Astrocyte of the spinal cord (primary cell): ENCODE measurements around the gene PCDHGA1.

Experiments used
- DNase-seq: peaks from one replicate; pipeline ENCODE4 v3.0.0; 2011; ENCODE audit warnings: low read depth, low spot score
- H3K4me3 ChIP-seq: 2 replicates; pipeline ENCODE4 v1.5.1; 2011; ENCODE audit warnings: low read depth, mild to moderate bottlenecking, low read length, moderate library complexity
- CTCF ChIP-seq: IDR thresholded peaks from 2 replicates; pipeline ENCODE4 v1.5.1; 2012; ENCODE audit warnings: low read depth, mild to moderate bottlenecking, low read length, inconsistent platforms
- in situ Hi-C: cut with HindIII; loops from 2 replicates; pipeline ENCODE4 v1.10.0; 2017; ENCODE audit warnings: low sequenced_read_pairs

PCDHGA1 gene

GRCh38 chr5:141508440-141508797 is 178.1 kb downstream of the PCDHGA1 start:
- no peak for TF ChIP-seq CTCF
- no peak for DNase-seq
- peak overlapping the region; percentile 4 for H3K4me3 ChIP-seq
- in situ Hi-C loops = no loop called here

GRCh38 chr5:141508798-141509611 is 178.7 kb downstream of the PCDHGA1 start:
- peak; percentile 96 for DNase-seq
- peak overlapping the region; percentile 4 for H3K4me3 ChIP-seq
- in situ Hi-C loops = no loop called here
- TF ChIP-seq CTCF = no peak

GRCh38 chr5:141510160-141510559 is 179.8 kb downstream of the PCDHGA1 start:
- DNase-seq = no peak
- in situ Hi-C loops = no loop called here
- TF ChIP-seq CTCF = no peak
- H3K4me3 ChIP-seq = no peak overlapping the region

DNA sequence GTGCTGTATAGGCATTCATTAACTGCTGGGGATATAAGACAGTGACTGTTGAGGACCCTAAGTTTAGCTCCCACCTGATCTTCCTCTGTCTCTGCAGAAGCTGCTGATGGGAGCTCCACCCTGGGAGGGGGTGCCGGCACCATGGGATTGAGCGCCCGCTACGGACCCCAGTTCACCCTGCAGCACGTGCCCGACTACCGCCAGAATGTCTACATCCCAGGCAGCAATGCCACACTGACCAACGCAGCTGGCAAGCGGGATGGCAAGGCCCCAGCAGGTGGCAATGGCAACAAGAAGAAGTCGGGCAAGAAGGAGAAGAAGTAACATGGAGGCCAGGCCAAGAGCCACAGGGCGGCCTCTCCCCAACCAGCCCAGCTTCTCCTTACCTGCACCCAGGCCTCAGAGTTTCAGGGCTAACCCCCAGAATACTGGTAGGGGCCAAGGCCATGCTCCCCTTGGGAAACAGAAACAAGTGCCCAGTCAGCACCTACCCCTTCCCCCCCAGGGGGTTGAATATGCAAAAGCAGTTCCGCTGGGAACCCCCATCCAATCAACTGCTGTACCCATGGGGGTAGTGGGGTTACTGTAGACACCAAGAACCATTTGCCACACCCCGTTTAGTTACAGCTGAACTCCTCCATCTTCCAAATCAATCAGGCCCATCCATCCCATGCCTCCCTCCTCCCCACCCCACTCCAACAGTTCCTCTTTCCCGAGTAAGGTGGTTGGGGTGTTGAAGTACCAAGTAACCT is 180.7 kb downstream of the PCDHGA1 start:
- TF ChIP-seq CTCF = no peak
- in situ Hi-C loops = no loop called here
- no peak overlapping the region for H3K4me3 ChIP-seq
- DNase-seq = no peak

DNA sequence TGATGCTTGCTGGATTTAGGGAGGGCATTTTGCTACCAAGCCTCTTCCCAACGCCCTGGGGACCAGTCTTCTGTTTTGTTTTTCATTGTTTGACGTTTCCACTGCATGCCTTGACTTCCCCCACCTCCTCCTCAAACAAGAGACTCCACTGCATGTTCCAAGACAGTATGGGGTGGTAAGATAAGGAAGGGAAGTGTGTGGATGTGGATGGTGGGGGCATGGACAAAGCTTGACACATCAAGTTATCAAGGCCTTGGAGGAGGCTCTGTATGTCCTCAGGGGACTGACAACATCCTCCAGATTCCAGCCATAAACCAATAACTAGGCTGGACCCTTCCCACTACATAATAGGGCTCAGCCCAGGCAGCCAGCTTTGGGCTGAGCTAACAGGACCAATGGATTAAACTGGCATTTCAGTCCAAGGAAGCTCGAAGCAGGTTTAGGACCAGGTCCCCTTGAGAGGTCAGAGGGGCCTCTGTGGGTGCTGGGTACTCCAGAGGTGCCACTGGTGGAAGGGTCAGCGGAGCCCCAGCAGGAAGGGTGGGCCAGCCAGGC is 181.5 kb downstream of the PCDHGA1 start:
- no peak overlapping the region for H3K4me3 ChIP-seq
- DNase-seq = no peak
- in situ Hi-C loops = no loop called here
- no peak for TF ChIP-seq CTCF

DNA sequence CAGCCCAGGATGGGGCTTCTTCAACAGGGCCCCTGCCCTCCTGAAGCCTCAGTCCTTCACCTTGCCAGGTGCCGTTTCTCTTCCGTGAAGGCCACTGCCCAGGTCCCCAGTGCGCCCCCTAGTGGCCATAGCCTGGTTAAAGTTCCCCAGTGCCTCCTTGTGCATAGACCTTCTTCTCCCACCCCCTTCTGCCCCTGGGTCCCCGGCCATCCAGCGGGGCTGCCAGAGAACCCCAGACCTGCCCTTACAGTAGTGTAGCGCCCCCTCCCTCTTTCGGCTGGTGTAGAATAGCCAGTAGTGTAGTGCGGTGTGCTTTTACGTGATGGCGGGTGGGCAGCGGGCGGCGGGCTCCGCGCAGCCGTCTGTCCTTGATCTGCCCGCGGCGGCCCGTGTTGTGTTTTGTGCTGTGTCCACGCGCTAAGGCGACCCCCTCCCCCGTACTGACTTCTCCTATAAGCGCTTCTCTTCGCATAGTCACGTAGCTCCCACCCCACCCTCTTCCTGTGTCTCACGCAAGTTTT is 182.1 kb downstream of the PCDHGA1 start:
- peak overlapping the region; percentile 12 for H3K4me3 ChIP-seq
- in situ Hi-C loops = no loop called here
- TF ChIP-seq CTCF = peak; percentile 91
- peak; percentile 69 for DNase-seq
